ENCODE measurements around the gene UFC1. TPM values are rescaled to one million over a fixed set of nuclear protein-coding genes. Genes with fewer than 3 reads are reported as not detected.

Gene UFC1
- total and polyA plus RNA-seq, 2 of the 13 experiments (the other 11 are each of a cell fraction or from before 2014, with no cell fraction given), result 72.8 to 85.2 TPM

- Histone ChIP-seq H2AFZ (ENCODE audit: low read length) (no peak overlapping the region), H4K20me1 (ENCODE audit: insufficient read depth, low read length) (peaks cover 11% of the 10 kb centered on the region; the same call in 1 of the 2 replicates), H3K4me2 (ENCODE audit: low read depth, low read length) (peak overlapping the region; percentile 98), H3K79me2 (ENCODE audit: insufficient read depth, low read length) (peaks cover 82% of the 10 kb centered on the region), H3K9ac (ENCODE audit: insufficient read depth, low read depth, low read length) (no peak overlapping the region), H3K4me1 (ENCODE audit: insufficient read depth, low read length) (peaks cover 65% of the 10 kb centered on the region), H3K4me3 (replicated peaks in 1 of 3; ENCODE audit: insufficient read depth in 1 of 3, low read depth in 2 of 3, low read length in 3 of 3) (0 out of 6 replicates have a peak overlapping the region, but pooled peaks of 1 of the 3 experiments have one; percentile 12), H3K27me3 (ENCODE audit: control insufficient read depth in 1 of 2, insufficient read depth in 2 of 2, low read length in 2 of 2) (no peaks in the 10 kb centered on the region; a peak in 1 of 5 replicates), H3K9me3 (ENCODE audit: low read length) (no peaks in the 10 kb centered on the region), H3K36me3 (replicated peaks in 1 of 2; ENCODE audit: control insufficient read depth in 1 of 2, insufficient read depth in 2 of 2, low read length in 2 of 2) (peaks cover 0 to 9% of the 10 kb centered on the region in 2 experiments), H3K27ac (ENCODE audit: extremely low read length, insufficient read depth, low read length) (no peak overlapping the region)
- TF ChIP-seq ATF4 (CRISPR knock-in tag; IDR thresholded peaks at IDR 0.05) (peak in 1 of 2 experiments; percentile 67; a peak in 1 of 4 replicates), ZBTB33 (CRISPR knock-in tag; IDR thresholded peaks at IDR 0.05) (peak; percentile 75; the same call in 1 of the 2 replicates), CENPX (CRISPR knock-in tag; IDR thresholded peaks at IDR 0.05) (no peak), ZNF792 (CRISPR knock-in tag; IDR thresholded peaks at IDR 0.05) (no peak), HNRNPUL1 (IDR thresholded peaks at IDR 0.05; ENCODE audit: low read depth, low read length) (no peak), ZBTB38 (CRISPR knock-in tag; IDR thresholded peaks at IDR 0.05) (peak; percentile 67), ZNF460 (CRISPR knock-in tag; IDR thresholded peaks at IDR 0.05; ENCODE audit: borderline replicate concordance) (peak; percentile 36; the same call in 1 of the 2 replicates), ZNF121 (CRISPR knock-in tag; IDR thresholded peaks at IDR 0.05) (0 out of 2 replicates have a peak, but pooled peaks have one; percentile 35), RELA (CRISPR knock-in tag; IDR thresholded peaks at IDR 0.05) (no peak), SAP130 (CRISPR knock-in tag; IDR thresholded peaks at IDR 0.05; ENCODE audit: low read depth) (0 out of 2 replicates have a peak, but pooled peaks have one; percentile 34), HOXA9 (CRISPR knock-in tag; IDR thresholded peaks at IDR 0.05; ENCODE audit: borderline replicate concordance) (no peak), CEBPB (IDR thresholded peaks at IDR 0.05; ENCODE audit: borderline replicate concordance, low read depth, low read length) (0 out of 2 replicates have a peak, but pooled peaks have one; percentile 34), PAF1 (CRISPR knock-in tag; IDR thresholded peaks at IDR 0.05) (no peak), HNF4A (CRISPR knock-in tag; IDR thresholded peaks at IDR 0.05) (no peak), EP300 (IDR thresholded peaks at IDR 0.05; ENCODE audit: low read depth in 2 of 2, low read length in 2 of 2) (no peak), EP300 (CRISPR knock-in tag; IDR thresholded peaks at IDR 0.05; ENCODE audit: borderline replicate concordance) (peak; percentile 25; the same call in 1 of the 2 replicates), CEBPG (CRISPR knock-in tag; IDR thresholded peaks at IDR 0.05) (peak; percentile 19; the same call in 1 of the 2 replicates), ZNF383 (CRISPR knock-in tag; IDR thresholded peaks at IDR 0.05; ENCODE audit: borderline replicate concordance) (no peak), FOSL2 (CRISPR knock-in tag; IDR thresholded peaks at IDR 0.05) (peak; percentile 89), ZNF441 (CRISPR knock-in tag; IDR thresholded peaks at IDR 0.05; ENCODE audit: borderline replicate concordance) (no peak), NR3C1 (CRISPR knock-in tag; IDR thresholded peaks at IDR 0.05) (no peak)
- DNase-seq (ENCODE audit: low spot score), result peak; percentile 32
- FAIRE-seq, result no peak
- intact Hi-C loops (cut with micrococcal nuclease; ENCODE audit: unreplicated experiment), result no loop called here
- no TSS peak for BruUV-seq (replicated peaks)
- WGBS (ENCODE audit: low lambda C conversion rate), result 81% methylated on average over 12 of the region's 12 CpGs
- no peak for ATAC-seq
- ChIA-PET CTCF (ENCODE audit: low intra/inter-chr PET ratio, low total read pairs) (no interaction called here), POLR2A (no interaction called here)
- in situ Hi-C loops (cut with HindIII; ENCODE audit: extremely low pct_ligation_motif_present, low pct_unique_long_range_greater_than_20kb), result no loop called here
Measured at GRCh38 chr1:161115132-161115711, 38.6 kb upstream of the UFC1 start.

Data from HepG2 (cell line).